ENCODE data around the gene GIT2.

Gene GIT2

DNA sequence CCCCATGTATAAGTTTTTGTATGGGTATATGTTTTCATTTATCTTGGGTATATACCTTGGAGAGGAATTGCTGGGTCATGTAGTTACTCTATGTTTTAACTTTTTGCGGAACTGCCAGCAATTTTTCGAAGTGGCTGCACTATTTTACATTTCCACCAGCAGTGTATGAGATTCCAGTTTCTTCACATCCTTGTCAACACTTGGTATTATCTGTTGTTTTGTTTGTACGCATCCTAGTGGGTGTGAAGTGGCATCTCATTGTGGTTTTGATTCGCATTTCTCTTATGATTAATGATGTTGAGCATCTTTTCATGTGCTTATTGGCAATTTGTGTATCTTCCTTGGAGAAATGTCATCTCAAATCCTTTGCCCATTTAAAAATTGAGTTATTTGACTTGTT is 9.9 kb upstream of the GIT2 start:
- Histone ChIP-seq H3K4me1 (ENCODE audit: control insufficient read depth, insufficient read depth, low read length, poor library complexity, severe bottlenecking) (peaks cover 10% of the 10 kb centered on the region), H3K27ac (ENCODE audit: insufficient read depth, low read length, poor library complexity, severe bottlenecking) (no peak overlapping the region), H3K36me3 (ENCODE audit: control insufficient read depth, insufficient read depth, low read length) (peaks cover 7% of the 10 kb centered on the region), H3K9me3 (ENCODE audit: control insufficient read depth, low read length) (no peaks in the 10 kb centered on the region), H3K27me3 (replicated peaks; ENCODE audit: control insufficient read depth, insufficient read depth, low read length, poor library complexity, severe bottlenecking) (no peaks in the 10 kb centered on the region), H3K4me3 (ENCODE audit: insufficient read depth, low read depth, low read length, poor library complexity, severe bottlenecking) (no peak overlapping the region)
- no peak for DNase-seq

DNA sequence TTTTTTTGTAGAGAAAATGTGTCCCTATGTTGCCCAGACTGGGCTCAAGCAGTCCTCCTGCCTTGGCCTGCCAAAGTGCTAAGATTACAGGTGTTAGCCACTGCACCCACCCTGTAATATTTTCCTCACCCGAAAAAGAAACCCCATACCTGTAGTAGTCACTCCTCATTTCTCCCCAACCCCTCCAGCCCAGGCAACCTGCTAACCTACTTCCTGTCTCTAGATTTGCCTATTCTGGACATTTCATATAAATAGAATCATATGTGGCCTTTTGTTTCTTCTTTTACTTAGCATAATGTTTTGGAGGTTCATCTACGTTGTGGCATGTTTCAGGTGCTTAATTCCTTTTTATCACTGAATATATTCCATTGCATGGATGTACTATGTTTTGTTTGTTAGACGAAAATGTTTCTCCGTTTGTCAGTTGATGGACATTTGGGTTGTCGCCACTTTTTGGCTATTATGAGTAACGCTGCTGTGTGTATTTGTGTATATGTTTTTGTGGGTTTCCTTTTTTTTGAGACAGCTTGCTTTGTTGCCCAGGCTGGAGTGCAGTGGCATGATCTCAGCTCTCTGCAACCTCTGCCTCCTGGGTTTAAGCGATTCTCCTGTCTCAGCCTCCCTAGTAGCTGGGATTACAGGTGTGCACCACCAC is 9.3 kb upstream of the GIT2 start:
- Histone ChIP-seq H3K4me3 (ENCODE audit: insufficient read depth, low read depth, low read length, poor library complexity, severe bottlenecking) (peak overlapping the region; percentile 19), H3K9me3 (ENCODE audit: control insufficient read depth, low read length) (no peaks in the 10 kb centered on the region), H3K27me3 (replicated peaks; ENCODE audit: control insufficient read depth, insufficient read depth, low read length, poor library complexity, severe bottlenecking) (no peaks in the 10 kb centered on the region), H3K36me3 (ENCODE audit: control insufficient read depth, insufficient read depth, low read length) (peaks cover 7% of the 10 kb centered on the region), H3K4me1 (ENCODE audit: control insufficient read depth, insufficient read depth, low read length, poor library complexity, severe bottlenecking) (peaks cover 6% of the 10 kb centered on the region), H3K27ac (ENCODE audit: insufficient read depth, low read length, poor library complexity, severe bottlenecking) (peak overlapping the region; percentile 52)
- DNase-seq = no peak

DNA sequence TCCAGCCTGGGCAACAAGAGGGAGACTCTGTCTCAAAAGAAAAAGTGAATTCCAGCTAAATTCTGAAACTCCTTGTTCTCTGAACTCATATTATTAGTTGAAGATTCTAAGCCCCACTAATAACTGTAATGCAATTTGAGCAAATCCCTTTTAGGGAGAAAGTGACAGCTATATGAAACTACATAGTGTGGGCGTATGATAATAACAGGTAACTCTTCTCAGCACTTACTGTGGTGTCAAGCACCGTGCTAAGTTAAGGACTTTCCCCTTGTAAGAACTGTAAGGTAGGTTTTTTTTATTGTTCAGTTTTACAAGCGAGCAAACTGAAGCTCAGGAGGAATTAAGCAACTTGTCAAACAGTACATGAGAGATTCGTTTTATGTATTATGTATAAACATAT is 8.4 kb upstream of the GIT2 start:
- H3K27ac ChIP-seq (ENCODE audit: insufficient read depth, low read length, poor library complexity, severe bottlenecking) = peak overlapping the region; percentile 52

DNA sequence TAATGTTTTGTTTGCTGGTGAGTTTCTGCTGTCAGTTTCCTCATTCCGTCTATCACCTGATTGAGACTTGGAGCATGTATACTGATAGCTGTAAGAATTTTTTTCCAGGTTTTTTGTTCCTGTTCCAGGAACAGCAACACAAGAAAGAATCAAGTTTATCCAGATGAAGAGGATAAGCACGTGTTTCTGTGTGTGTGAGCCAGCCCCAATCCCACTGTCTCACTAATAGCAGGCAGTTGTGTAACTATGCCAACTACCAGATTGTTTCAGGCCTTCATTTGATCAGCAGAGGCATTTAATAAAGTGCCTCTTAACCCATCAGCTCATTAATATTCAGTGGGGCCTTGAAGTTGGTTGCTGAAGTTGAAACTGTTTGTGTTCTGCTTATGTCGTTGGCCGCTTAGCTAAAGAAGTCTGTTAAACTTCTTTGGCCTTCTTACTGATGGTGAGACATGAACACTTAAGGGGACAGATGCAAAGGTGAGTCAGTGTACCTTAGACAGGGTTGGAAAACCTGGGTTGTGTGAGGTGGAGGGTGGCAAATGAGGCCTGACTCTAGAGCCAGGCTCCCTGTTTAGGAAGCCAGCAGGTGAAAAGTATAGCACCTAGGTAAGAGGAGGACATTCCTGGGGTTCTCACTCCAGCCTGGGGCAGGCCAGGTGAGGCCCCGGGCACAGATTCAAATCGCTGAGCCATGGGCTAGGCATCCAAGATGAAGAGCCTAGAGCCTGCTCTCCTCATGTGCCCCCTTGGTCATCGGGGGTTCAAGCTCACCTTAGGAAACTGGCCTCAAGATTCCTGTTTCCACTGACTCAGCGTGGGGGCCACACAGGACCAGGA is 6.7 kb upstream of the GIT2 start:
- no peak for DNase-seq
- Histone ChIP-seq H3K9me3 (ENCODE audit: control insufficient read depth, low read length) (no peaks in the 10 kb centered on the region), H3K4me3 (ENCODE audit: insufficient read depth, low read depth, low read length, poor library complexity, severe bottlenecking) (no peak overlapping the region), H3K27ac (ENCODE audit: insufficient read depth, low read length, poor library complexity, severe bottlenecking) (peak overlapping the region; percentile 1), H3K36me3 (ENCODE audit: control insufficient read depth, insufficient read depth, low read length) (peaks cover 7% of the 10 kb centered on the region), H3K4me1 (ENCODE audit: control insufficient read depth, insufficient read depth, low read length, poor library complexity, severe bottlenecking) (peaks cover 5% of the 10 kb centered on the region), H3K27me3 (replicated peaks; ENCODE audit: control insufficient read depth, insufficient read depth, low read length, poor library complexity, severe bottlenecking) (no peaks in the 10 kb centered on the region)

More for the DNA sequence above, 8.4 kb upstream of the GIT2 start:
- no peaks in the 10 kb centered on the region for H3K27me3 ChIP-seq (replicated peaks; ENCODE audit: control insufficient read depth, insufficient read depth, low read length, poor library complexity, severe bottlenecking)
- no peak for DNase-seq
- H3K9me3 ChIP-seq (ENCODE audit: control insufficient read depth, low read length) = no peaks in the 10 kb centered on the region
- H3K4me1 ChIP-seq (ENCODE audit: control insufficient read depth, insufficient read depth, low read length, poor library complexity, severe bottlenecking) = peaks cover 5% of the 10 kb centered on the region
- peaks cover 7% of the 10 kb centered on the region for H3K36me3 ChIP-seq (ENCODE audit: control insufficient read depth, insufficient read depth, low read length)
- peak overlapping the region; percentile 19 for H3K4me3 ChIP-seq (ENCODE audit: insufficient read depth, low read depth, low read length, poor library complexity, severe bottlenecking)

DNA sequence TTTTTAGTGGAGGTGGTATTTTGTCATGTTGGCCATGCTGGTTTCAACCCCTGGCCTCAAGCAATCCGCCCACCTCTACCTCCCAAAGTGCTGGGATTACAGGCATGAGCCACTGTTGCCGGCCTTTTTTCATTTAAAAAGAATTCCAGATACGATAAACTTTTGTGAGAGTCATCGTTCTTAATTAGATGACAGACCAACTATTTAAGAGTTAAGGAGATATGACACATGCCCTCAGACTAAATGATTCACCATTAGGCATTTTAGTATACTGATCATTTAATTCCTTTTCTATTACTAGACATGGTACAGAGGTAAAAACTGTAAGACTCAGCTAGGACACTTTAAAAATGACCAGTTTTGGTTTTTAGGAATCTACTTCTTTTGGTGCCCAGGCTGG is 5.4 kb upstream of the GIT2 start:
- no peak for DNase-seq
- H3K4me3 ChIP-seq (ENCODE audit: insufficient read depth, low read depth, low read length, poor library complexity, severe bottlenecking) = no peak overlapping the region
- H3K4me1 ChIP-seq (ENCODE audit: control insufficient read depth, insufficient read depth, low read length, poor library complexity, severe bottlenecking) = peaks cover 5% of the 10 kb centered on the region
- peak overlapping the region; percentile 3 for H3K27ac ChIP-seq (ENCODE audit: insufficient read depth, low read length, poor library complexity, severe bottlenecking)
- H3K9me3 ChIP-seq (ENCODE audit: control insufficient read depth, low read length) = no peaks in the 10 kb centered on the region
- no peaks in the 10 kb centered on the region for H3K27me3 ChIP-seq (replicated peaks; ENCODE audit: control insufficient read depth, insufficient read depth, low read length, poor library complexity, severe bottlenecking)
- H3K36me3 ChIP-seq (ENCODE audit: control insufficient read depth, insufficient read depth, low read length) = peaks cover 7% of the 10 kb centered on the region

DNA sequence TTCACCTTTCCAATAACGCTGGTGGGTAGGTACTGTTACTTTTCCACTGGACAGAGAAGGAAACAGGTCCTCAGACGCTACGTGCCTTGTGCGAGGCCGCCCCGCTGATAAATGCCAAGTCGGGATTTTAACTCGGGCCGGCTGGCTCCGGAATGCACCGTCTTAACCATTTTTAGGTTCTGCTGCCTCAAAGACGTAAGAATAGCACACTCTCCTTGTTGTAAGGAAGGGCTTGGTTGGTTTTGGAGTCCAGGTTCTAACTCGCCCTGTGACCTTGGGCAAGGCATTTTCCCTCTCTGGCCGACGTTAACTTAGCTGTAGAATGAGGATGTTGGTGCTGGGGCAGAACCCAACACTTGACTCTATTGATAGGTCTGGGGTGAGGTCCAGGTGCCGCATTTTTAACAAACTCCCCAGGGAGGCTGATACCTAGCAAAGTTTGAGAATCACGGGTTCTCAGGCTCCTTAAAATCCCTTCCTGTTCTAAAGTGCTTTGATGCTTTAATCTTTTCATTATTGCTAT is 3.9 kb upstream of the GIT2 start:
- Histone ChIP-seq H3K27me3 (replicated peaks; ENCODE audit: control insufficient read depth, insufficient read depth, low read length, poor library complexity, severe bottlenecking) (no peaks in the 10 kb centered on the region), H3K4me1 (ENCODE audit: control insufficient read depth, insufficient read depth, low read length, poor library complexity, severe bottlenecking) (peaks cover under 1% of the 10 kb centered on the region), H3K4me3 (ENCODE audit: insufficient read depth, low read depth, low read length, poor library complexity, severe bottlenecking) (peak overlapping the region; percentile 73), H3K27ac (ENCODE audit: insufficient read depth, low read length, poor library complexity, severe bottlenecking) (peak overlapping the region; percentile 75), H3K36me3 (ENCODE audit: control insufficient read depth, insufficient read depth, low read length) (peaks cover 4% of the 10 kb centered on the region), H3K9me3 (ENCODE audit: control insufficient read depth, low read length) (no peaks in the 10 kb centered on the region)
- no peak for DNase-seq

DNA sequence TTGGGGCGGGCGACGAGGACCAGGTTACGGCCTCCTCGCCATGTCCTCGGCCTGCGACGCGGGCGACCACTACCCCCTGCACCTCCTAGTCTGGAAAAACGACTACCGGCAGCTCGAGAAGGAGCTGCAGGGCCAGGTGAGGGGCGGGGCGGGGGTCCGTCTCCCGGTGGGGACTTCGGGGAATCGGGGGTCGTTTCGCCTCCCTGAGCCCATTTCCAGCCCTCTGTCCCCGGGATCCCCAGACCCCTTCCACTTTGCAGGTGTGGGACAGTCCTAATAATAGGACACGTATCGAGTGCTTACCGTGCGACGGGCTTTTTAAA is 3.4 kb upstream of the GIT2 start:
- Histone ChIP-seq H3K27ac (ENCODE audit: insufficient read depth, low read length, poor library complexity, severe bottlenecking) (peak overlapping the region; percentile 75), H3K4me3 (ENCODE audit: insufficient read depth, low read depth, low read length, poor library complexity, severe bottlenecking) (peak overlapping the region; percentile 73), H3K9me3 (ENCODE audit: control insufficient read depth, low read length) (no peaks in the 10 kb centered on the region), H3K4me1 (ENCODE audit: control insufficient read depth, insufficient read depth, low read length, poor library complexity, severe bottlenecking) (peaks cover 3% of the 10 kb centered on the region), H3K27me3 (replicated peaks; ENCODE audit: control insufficient read depth, insufficient read depth, low read length, poor library complexity, severe bottlenecking) (no peaks in the 10 kb centered on the region), H3K36me3 (ENCODE audit: control insufficient read depth, insufficient read depth, low read length) (peaks cover 4% of the 10 kb centered on the region)
- DNase-seq = no peak

DNA sequence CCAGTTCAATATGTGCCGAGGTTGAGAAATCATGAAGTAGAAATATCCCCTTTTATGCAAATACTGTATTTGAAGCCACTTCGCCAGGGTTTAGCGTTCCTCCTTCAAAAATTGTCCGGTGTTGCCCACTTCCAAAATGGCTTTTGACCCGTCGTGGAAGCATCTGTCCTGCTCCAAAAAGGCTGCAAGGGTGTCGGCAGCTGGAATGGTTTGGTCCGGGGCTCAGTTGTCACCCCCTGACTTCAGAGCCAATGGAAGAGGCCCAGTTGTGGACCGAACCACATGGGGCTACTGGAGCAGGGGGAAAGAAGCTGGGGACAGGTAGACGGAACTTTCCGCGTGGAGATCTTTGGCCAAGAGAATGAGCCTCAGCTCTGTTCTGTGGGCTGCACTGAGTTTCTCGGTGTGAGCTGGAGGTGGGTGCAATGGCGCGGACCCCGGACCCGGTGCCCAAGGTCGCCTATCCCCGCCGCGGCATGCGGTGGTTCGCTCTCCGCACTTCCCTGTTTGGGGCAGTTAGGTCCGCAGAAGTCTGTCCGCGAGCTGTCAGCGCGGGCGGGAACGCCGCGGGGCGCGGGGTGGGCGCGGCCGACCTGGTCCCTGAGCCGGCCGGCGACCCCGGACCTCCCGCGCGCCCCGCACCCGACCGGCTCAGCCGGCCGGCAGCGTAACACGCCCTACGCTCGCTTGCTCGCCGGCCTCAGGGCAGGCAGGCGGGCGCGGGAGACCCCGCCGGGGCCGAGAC is 2.9 kb upstream of the GIT2 start, which contains the start of gene ANKRD13A:
TSS of gene ANKRD13A (plus strand) at position 527 of the 745 bp plus-strand sequence. CDS start 259 bp downstream, outside the sequence.
- H3K4me3 ChIP-seq (ENCODE audit: insufficient read depth, low read depth, low read length, poor library complexity, severe bottlenecking) = peak within 1 kb of the TSS; percentile 73
- H3K36me3 ChIP-seq (ENCODE audit: control insufficient read depth, insufficient read depth, low read length) = peaks cover 4% of the 10 kb centered on the region
- DNase-seq = peak; percentile 75 to 86 (median 86)
- H3K9me3 ChIP-seq (ENCODE audit: control insufficient read depth, low read length) = no peaks in the 10 kb centered on the region
- H3K27me3 ChIP-seq (replicated peaks; ENCODE audit: control insufficient read depth, insufficient read depth, low read length, poor library complexity, severe bottlenecking) = no peaks in the 10 kb centered on the region
- H3K27ac ChIP-seq (ENCODE audit: insufficient read depth, low read length, poor library complexity, severe bottlenecking) = peak within 1 kb of the TSS; percentile 75
- H3K4me1 ChIP-seq (ENCODE audit: control insufficient read depth, insufficient read depth, low read length, poor library complexity, severe bottlenecking) = peaks cover 3% of the 10 kb centered on the region

DNA sequence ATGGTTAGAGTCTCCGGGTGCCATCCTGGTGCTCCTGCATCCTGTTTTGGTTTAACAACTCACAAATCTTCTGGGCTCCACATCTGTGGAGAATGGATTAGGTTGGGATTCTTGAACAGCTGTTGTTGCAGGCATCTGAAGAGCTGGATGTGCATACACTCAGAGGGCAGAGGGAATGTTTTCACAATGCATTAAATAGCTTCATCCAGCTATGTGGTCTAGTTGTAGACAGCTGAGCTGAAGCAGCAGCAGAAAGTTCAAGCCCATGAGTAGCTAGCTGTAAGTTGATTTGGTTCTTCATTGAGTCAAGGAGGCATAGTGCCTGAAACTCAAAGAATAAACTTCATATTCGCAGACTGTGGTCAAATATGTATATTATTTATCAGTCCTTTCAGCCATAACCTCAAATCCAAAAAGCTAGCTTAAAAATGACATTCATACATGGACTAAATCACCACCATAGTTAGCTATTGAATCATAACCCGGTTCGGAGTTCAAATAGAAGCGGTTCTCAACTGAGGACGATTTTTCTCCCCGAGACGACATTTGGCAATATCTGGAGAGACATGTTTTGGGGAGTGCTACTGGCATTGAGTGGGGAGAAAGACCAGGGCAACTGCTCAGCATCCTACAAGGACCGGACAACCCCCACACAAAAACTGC is 2.2 kb upstream of the GIT2 start:
- Histone ChIP-seq H3K36me3 (ENCODE audit: control insufficient read depth, insufficient read depth, low read length) (peaks cover 4% of the 10 kb centered on the region), H3K4me3 (ENCODE audit: insufficient read depth, low read depth, low read length, poor library complexity, severe bottlenecking) (peak overlapping the region; percentile 73), H3K27ac (ENCODE audit: insufficient read depth, low read length, poor library complexity, severe bottlenecking) (peak overlapping the region; percentile 75), H3K27me3 (replicated peaks; ENCODE audit: control insufficient read depth, insufficient read depth, low read length, poor library complexity, severe bottlenecking) (no peaks in the 10 kb centered on the region), H3K4me1 (ENCODE audit: control insufficient read depth, insufficient read depth, low read length, poor library complexity, severe bottlenecking) (peaks cover 3% of the 10 kb centered on the region), H3K9me3 (ENCODE audit: control insufficient read depth, low read length) (no peaks in the 10 kb centered on the region)
- no peak for DNase-seq

Measured in effector memory CD4-positive, alpha-beta T cell (primary cell).